Measurements from ENCODE around the gene CA5A.

Gene CA5A

DNA sequence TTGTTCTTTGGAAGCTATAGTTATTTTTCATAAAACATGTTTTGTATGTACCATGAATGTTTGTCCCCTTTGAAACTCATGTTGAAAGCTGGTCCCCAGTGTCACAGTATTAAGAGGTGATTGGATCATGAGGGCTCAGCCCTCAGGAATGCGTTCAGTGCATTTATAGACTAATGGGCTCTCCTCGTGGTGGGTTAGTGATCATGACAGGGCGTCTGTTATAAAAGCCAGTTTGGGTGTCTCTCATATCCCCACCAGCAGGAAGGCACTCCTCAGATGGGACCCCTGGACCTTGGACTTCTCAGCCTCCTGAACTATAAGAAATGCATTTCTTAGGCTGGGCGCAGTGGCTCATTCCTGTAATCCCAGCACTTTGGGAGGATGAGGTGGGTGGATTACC is 25.3 kb upstream of the CA5A start:
- no peak for DNase-seq

DNA sequence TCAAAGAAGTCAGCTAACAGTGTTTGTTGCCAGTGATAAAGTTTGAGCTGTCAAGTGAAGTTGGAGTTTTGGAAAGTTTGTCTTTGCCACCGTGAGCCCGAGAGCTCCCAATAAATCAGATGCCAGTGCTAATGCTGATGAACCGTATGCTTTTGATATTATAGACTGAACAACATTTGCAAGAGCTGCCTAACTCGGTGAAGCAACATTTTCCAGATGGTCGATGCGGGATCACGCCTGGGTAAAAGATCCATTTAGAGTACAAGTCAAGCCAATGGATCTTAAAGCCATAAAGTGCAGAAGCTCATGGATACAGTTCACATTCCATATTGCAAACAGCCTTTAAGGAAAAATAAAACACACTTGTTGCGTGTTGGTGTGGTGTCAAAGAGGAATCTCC is 24.5 kb upstream of the CA5A start:
- DNase-seq: no peak

GRCh38 chr16:87960296-87960695 is 24.0 kb upstream of the CA5A start:
- DNase-seq: no peak

DNA sequence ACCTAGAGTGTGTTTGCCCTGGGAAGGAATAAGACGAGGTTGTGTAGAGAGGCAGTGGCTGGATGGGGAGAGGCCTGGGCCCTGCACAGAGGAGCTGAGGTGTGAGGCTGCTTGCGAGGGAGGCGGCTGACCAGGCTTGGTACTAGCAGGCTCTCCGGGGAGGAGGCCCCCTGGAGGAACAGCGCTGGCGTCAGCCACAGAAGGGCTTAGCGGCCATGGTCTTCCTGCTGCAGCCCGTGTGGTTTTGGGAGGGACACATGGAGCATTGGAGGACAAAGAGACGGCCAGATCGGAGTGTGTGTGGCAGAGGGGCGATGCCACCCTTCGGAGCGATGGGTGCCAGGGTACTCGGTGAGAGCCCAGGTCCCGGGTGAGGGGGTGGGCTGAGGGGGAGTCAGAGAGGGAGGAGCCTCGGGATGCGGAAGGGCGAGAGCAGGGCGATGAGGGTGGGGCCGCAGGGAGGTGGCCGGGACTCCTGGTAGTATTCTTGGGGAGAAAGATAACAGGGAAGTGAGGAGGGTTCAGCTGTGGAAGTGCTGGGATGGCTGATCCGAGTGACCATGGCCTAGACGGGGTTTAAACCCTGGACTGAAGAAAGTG is 23.2 kb upstream of the CA5A start:
- DNase-seq: no peak

- DNase-seq: no peak
These were observed 22.3 kb upstream of the CA5A start for GRCh38 chr16:87958632-87959031.

GRCh38 chr16:87957296-87958094 is 21.2 kb upstream of the CA5A start:
- DNase-seq: no peak

DNA sequence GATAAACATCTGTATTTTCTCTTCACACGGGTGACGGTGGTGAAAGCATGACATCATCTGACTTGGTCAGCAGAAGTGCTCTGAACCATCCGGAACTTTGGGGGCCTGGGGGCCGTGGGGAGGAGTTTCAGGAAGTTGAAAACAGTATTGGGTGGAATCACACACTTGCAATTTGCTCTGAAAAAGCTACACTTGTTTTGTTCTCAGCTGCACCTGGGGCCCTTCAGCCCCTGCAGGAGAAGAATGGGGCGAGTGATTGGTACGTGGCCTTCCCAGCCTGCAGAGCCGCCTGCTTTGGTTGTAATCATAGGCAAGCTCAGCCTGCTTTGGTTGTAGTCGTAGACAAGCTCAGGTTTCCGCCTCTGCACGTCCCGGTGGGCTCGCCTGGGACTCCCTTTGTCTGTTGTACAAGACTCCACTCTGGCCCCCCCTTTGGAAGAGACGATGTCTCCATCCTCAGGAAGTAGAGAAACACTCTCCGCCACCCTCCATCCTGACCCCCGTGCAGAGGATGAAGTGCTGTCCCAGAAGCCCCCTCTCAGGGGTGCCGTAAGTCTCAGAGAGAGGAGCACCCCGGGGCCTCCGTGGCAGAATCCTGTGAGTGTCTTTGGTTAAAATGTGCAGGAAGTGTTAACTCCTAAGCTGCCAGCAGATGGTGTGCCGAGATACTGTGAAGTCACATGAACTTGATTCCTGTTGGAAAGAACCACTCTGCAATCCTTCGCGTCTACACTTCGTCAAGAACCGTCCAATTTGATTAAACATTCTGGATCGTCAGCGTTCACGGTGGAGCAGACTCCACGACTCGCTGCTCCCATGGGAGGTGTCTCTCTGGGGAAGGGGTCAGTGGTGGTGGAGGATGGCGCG is 20.3 kb upstream of the CA5A start:
- no peak for DNase-seq

GRCh38 chr16:87956098-87956364 is 19.7 kb upstream of the CA5A start:
- DNase-seq: no peak

GRCh38 chr16:87955302-87956097 is 19.2 kb upstream of the CA5A start:
- no peak for DNase-seq

DNA sequence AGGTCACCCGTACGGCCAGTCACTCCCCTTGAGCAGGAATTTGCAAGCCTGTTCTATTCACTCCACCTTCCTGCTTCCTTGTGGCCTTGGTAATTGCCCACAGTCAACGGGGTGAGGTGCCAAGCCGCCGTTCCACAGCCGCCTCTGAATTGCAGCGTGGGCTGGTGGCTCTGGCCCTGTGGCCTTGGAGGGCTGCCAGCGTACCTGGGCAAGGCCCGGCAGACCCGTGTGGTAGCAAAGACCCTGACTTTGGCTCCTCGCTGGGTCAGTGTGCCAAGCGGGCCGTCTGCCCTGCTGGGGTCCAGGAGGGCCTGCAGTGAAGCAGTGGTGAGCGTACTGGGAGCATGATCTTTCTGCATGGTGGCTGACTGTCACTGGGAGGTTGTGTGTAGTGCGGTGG is 18.5 kb upstream of the CA5A start:
- no peak for DNase-seq

GRCh38 chr16:87954361-87954760 is 18.0 kb upstream of the CA5A start:
- no peak for DNase-seq

DNA sequence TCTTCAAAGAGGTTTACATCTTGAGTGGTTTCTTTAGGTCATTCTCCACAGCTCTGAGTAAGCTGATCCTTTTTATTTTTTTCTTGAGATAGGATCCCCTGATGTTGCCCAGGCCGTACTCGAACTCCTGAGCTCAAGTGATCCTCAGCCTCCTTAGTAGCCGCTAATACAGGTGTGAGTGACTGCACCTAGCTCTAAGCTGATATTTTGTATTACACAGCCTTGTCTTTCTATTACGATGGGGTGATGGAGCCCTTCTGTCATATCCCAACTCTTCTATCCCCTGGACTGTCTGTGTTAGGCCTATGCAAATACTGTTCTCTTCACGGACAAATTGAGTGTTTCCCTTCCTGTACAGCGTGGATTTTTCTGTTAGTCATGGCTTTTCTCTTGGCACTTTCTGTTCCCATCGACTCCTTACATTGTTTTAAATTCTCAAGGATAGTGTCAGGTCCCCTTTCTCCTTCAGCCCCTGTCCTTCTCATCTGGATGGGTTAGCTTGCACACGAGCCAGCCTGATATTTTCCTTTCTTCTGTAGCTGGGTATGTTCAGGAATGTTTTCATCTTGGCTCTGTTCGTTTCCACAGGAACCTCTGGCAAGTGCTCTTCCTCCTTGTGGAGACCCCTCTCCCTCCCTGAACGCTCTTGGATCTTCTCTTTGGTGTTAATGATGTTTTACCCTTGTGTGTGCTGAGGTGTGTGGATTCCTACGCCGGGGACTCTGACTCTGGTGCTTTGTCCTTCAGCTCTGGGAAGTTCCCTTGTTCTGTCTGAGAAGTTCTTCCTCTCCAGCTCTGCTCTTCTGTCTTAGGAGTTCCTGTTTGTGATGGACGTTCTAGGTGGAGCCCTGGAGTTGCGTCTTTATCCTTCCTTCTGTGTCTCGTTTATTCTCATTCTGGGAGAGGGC is 17.2 kb upstream of the CA5A start:
- DNase-seq: no peak

GRCh38 chr16:87952751-87953150 is 16.4 kb upstream of the CA5A start:
- DNase-seq: no peak

- no peak for DNase-seq
These were observed 15.5 kb upstream of the CA5A start for GRCh38 chr16:87951552-87952538.

DNA sequence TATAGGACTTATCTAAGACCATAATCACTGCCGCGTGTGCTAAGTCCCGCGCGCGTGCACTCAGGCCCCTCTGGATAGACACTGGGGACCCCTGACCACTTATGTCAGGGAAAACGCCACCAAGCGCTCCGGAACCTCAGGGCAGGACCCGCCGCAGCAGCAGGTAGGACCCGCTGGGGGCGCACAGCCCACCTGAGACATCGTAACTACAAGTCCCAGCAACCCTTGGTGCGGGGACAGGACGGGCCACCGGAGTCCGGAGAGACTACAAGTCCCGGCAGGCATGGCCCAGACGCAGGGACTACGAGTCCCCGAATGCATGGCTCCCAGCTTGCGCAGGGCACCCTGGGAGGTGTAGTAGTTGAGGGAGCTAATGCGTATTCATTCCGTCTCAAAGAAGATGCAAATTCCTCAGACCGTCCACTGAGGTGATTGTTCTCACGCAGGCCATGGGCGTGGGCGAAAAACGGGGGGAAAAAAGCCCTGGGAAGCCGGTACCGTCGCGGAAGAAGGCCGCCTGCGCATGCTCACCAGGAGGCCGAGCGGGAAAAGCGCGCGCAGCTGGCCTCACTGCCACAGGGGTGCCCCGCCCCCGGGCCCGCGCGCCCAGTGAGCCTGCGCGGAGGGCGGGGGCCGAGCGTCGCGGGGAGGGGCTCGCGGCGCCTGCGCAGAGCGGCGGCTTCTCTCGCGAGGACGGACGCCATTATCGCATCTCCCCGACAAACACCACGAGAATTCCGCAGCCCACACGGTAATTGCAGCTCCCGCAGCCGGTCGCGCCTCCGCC is 14.6 kb upstream of the CA5A start, which contains the start of gene BANP:
BANP (plus strand) TSS at position 670 of the 787 bp plus-strand sequence. CDS start 23,682 bp downstream, outside the sequence.
- peak; percentile 88 for DNase-seq

DNA sequence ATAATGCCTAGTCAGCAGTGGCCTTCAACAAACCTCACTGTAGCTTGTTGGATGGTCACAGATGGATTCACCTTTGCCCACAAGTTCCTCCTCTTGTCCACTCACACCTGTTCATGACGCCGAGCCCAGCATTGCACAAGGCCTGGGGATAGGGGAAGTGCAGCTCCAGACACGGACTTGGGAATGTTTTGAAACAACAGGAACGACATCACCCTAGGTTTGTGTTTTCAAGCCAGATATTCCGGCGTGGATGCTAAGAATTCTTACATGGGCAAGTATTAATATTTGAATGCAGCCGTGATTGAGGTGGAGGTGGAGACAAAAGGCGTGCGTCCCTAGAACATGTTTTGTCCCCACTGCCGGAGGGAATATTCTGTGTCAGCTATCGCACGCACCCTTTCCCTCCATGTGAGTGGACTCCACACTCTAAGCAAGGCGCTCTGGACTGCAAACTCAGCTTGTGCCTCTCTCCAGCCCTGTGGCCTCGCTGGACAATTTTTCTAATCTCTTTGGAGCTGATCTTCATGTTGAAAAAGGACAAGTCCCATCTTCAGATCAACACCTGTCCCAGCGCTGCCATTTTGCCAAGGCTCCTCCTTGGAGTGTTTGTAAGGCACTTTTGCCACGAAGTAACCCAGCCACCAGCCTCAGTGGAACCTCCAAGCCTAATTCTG is 12.9 kb upstream of the CA5A start:
- peak; percentile 17 for DNase-seq

DNA sequence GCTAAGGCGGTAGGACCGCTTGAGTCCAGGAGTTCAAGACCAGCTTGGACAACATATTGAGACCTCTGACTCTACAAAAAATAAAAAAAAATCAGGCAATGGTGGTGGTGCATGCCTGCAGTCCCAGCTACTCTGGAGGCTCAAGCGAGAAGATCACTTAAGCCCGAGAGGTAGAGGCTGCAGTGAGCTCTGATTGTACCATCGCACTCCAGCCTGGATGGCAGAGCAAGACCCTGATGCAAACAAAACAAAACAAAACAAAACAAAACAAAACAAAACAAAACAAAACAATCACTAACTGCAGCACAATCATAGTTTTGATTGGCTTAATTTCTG is 12.4 kb upstream of the CA5A start:
- no peak for DNase-seq

- DNase-seq: no peak
These were observed 11.8 kb upstream of the CA5A start for GRCh38 chr16:87948119-87948545.
